ENCODE measurements around the gene LRMDA. TPM values are rescaled to one million over a fixed set of nuclear protein-coding genes. Genes with fewer than 3 reads are reported as not detected.

The LRMDA gene
- total RNA-seq, 1 donor from 2014 or later: 2.1 TPM

- peaks cover 4% of the 10 kb centered on the region for H3K36me3 Mint-ChIP-seq (ENCODE audit: unreplicated experiment)
- H3K4me1 Mint-ChIP-seq (ENCODE audit: low read depth, unreplicated experiment): peaks cover 57% of the 10 kb centered on the region
- H3K27me3 Mint-ChIP-seq (ENCODE audit: unreplicated experiment): peaks cover 5% of the 10 kb centered on the region
- peaks cover 7% of the 10 kb centered on the region for H3K9me3 Mint-ChIP-seq (ENCODE audit: unreplicated experiment)
- peak overlapping the region; percentile 31 for H3K27ac Mint-ChIP-seq (ENCODE audit: unreplicated experiment)
- no peak for DNase-seq
- no peak overlapping the region for H3K4me3 Mint-ChIP-seq (ENCODE audit: unreplicated experiment)
- TF ChIP-seq CTCF (IDR thresholded peaks at IDR 0.05; ENCODE audit: partially characterized antibody, unreplicated experiment): no peak
Observed at GRCh38 chr10:76115131-76115470, 683.7 kb downstream of the LRMDA start.

- H3K9me3 Mint-ChIP-seq (ENCODE audit: unreplicated experiment): peaks cover 7% of the 10 kb centered on the region
- peaks cover 5% of the 10 kb centered on the region for H3K27me3 Mint-ChIP-seq (ENCODE audit: unreplicated experiment)
- no peak for DNase-seq
- peak overlapping the region; percentile 31 for H3K27ac Mint-ChIP-seq (ENCODE audit: unreplicated experiment)
- H3K4me1 Mint-ChIP-seq (ENCODE audit: low read depth, unreplicated experiment): peaks cover 57% of the 10 kb centered on the region
- H3K4me3 Mint-ChIP-seq (ENCODE audit: unreplicated experiment): peak overlapping the region; percentile 40
- H3K36me3 Mint-ChIP-seq (ENCODE audit: unreplicated experiment): peaks cover 4% of the 10 kb centered on the region
- no peak for TF ChIP-seq CTCF (IDR thresholded peaks at IDR 0.05; ENCODE audit: partially characterized antibody, unreplicated experiment)
Observed at GRCh38 chr10:76115471-76116155, 684.2 kb downstream of the LRMDA start.

- Mint-ChIP-seq H3K4me1 (ENCODE audit: low read depth, unreplicated experiment) (peaks cover 56% of the 10 kb centered on the region), H3K4me3 (ENCODE audit: unreplicated experiment) (no peak overlapping the region), H3K9me3 (ENCODE audit: unreplicated experiment) (peaks cover 7% of the 10 kb centered on the region), H3K36me3 (ENCODE audit: unreplicated experiment) (no peaks in the 10 kb centered on the region), H3K27ac (ENCODE audit: unreplicated experiment) (no peak overlapping the region), H3K27me3 (ENCODE audit: unreplicated experiment) (peaks cover 1% of the 10 kb centered on the region)
- DNase-seq: no peak
- no peak for TF ChIP-seq CTCF (IDR thresholded peaks at IDR 0.05; ENCODE audit: partially characterized antibody, unreplicated experiment)
Observed at GRCh38 chr10:76116523-76116922, 685.1 kb downstream of the LRMDA start.

GRCh38 chr10:76117949-76118348, 686.5 kb downstream of the LRMDA start:
- no peak for DNase-seq
- Mint-ChIP-seq H3K4me1 (ENCODE audit: low read depth, unreplicated experiment) (peaks cover 63% of the 10 kb centered on the region), H3K36me3 (ENCODE audit: unreplicated experiment) (no peaks in the 10 kb centered on the region), H3K27ac (ENCODE audit: unreplicated experiment) (no peak overlapping the region), H3K27me3 (ENCODE audit: unreplicated experiment) (peaks cover 3% of the 10 kb centered on the region), H3K4me3 (ENCODE audit: unreplicated experiment) (no peak overlapping the region), H3K9me3 (ENCODE audit: unreplicated experiment) (peaks cover 7% of the 10 kb centered on the region)
- no peak for TF ChIP-seq CTCF (IDR thresholded peaks at IDR 0.05; ENCODE audit: partially characterized antibody, unreplicated experiment)

- peaks cover 58% of the 10 kb centered on the region for H3K4me1 Mint-ChIP-seq (ENCODE audit: low read depth, unreplicated experiment)
- no peak for DNase-seq
- peak overlapping the region; percentile 72 for H3K27ac Mint-ChIP-seq (ENCODE audit: unreplicated experiment)
- no peak for TF ChIP-seq CTCF (IDR thresholded peaks at IDR 0.05; ENCODE audit: partially characterized antibody, unreplicated experiment)
- H3K27me3 Mint-ChIP-seq (ENCODE audit: unreplicated experiment): peaks cover 3% of the 10 kb centered on the region
- peak overlapping the region; percentile 35 for H3K4me3 Mint-ChIP-seq (ENCODE audit: unreplicated experiment)
- H3K9me3 Mint-ChIP-seq (ENCODE audit: unreplicated experiment): peaks cover 7% of the 10 kb centered on the region
- H3K36me3 Mint-ChIP-seq (ENCODE audit: unreplicated experiment): no peaks in the 10 kb centered on the region
Observed at GRCh38 chr10:76119036-76119435, 687.6 kb downstream of the LRMDA start.
